WTC11 (cell line): ENCODE results near the gene KCNIP4. TPM values are rescaled to one million over a fixed set of nuclear protein-coding genes. Genes with fewer than 3 reads are reported as not detected.

Experiments
- ATAC-seq: fragments of 200-7000 bp; cut with Tn5 transposase; 2 replicates; pipeline ENCODE4 v1.10.0; 2021; ENCODE audit warnings: mild to moderate bottlenecking, moderate library complexity
- CTCF ChIA-PET: fragments of 300-600 bp; sonication (Branson Sonifier 250); formaldehyde crosslinking; loops from one replicate; lab custom pipeline; 2021; ENCODE audit warnings: antibody characterized with exemption; lab: Charles Lee
- POLR2A ChIA-PET: fragments of 350-600 bp; sonication (Branson Sonifier 250); formaldehyde crosslinking; loops from one replicate; lab custom pipeline; 2021; ENCODE audit warnings: antibody characterized with exemption; lab: Charles Lee
- DNase-seq: peaks from one replicate; pipeline ENCODE4 v3.0.0; 2021; ENCODE audit warnings: low spot score
- H3K27ac Mint-ChIP-seq: 2 replicates; pipeline ENCODE4 v1.8.0; 2021; ENCODE audit warnings: mixed read lengths
- H3K27me3 Mint-ChIP-seq: 2 replicates; pipeline ENCODE4 v1.8.0; 2021; ENCODE audit warnings: low read depth, mild to moderate bottlenecking, moderate library complexity, mixed read lengths
- H3K36me3 Mint-ChIP-seq: 2 replicates; pipeline ENCODE4 v1.8.0; 2021; ENCODE audit warnings: mixed read lengths
- H3K4me1 Mint-ChIP-seq: 2 replicates; pipeline ENCODE4 v1.8.0; 2022; ENCODE audit warnings: mixed read lengths
- H3K4me3 Mint-ChIP-seq: 2 replicates; pipeline ENCODE4 v1.8.0; 2021; ENCODE audit warnings: mild to moderate bottlenecking, moderate library complexity, mixed read lengths
- H3K9me3 Mint-ChIP-seq: 2 replicates; pipeline ENCODE4 v1.8.0; 2021; ENCODE audit warnings: mixed read lengths
- IRF2 ChIP-seq: sonication (generic); formaldehyde crosslinking; IDR thresholded peaks from 2 replicates; pipeline ENCODE4 v1.8.0; 2022; ENCODE audit warnings: low read depth, missing genetic modification reagents, borderline replicate concordance
- MYBL2 ChIP-seq: sonication (generic); formaldehyde crosslinking; IDR thresholded peaks from 2 replicates; pipeline ENCODE4 v1.8.1; 2023; ENCODE audit warnings: mild to moderate bottlenecking, moderate library complexity, missing genetic modification reagents
- NFYB ChIP-seq: sonication (generic); formaldehyde crosslinking; conservative IDR thresholded peaks from 2 replicates; pipeline ENCODE4 v1.8.0; 2022; ENCODE audit warnings: low read depth, missing genetic modification reagents
- NR1H2 ChIP-seq: sonication (generic); formaldehyde crosslinking; IDR thresholded peaks from 2 replicates; pipeline ENCODE4 v1.9.0; 2021; ENCODE audit warnings: mild to moderate bottlenecking, moderate library complexity, missing genetic modification reagents
- OVOL2 ChIP-seq: fragments of 250-450 bp; sonication (Bioruptor Pico); IDR thresholded peaks from 2 replicates; pipeline ENCODE4 v1.9.0; 2021; ENCODE audit warnings: mild to moderate bottlenecking, borderline replicate concordance
- RELA ChIP-seq: sonication (generic); formaldehyde crosslinking; IDR thresholded peaks from 2 replicates; pipeline ENCODE4 v1.8.1; 2022; ENCODE audit warnings: missing genetic modification reagents, mild to moderate bottlenecking, borderline replicate concordance
- SMAD4 ChIP-seq: sonication (generic); formaldehyde crosslinking; IDR thresholded peaks from 2 replicates; pipeline ENCODE4 v1.8.0; 2022; ENCODE audit warnings: mild to moderate bottlenecking, missing genetic modification reagents
- ZNF138 ChIP-seq: sonication (generic); formaldehyde crosslinking; conservative IDR thresholded peaks from 2 replicates; pipeline ENCODE4 v1.8.1; 2022; ENCODE audit warnings: mild to moderate bottlenecking, moderate library complexity, missing genetic modification reagents
- ZNF232 ChIP-seq: sonication (generic); formaldehyde crosslinking; IDR thresholded peaks from 2 replicates; pipeline ENCODE4 v1.8.0; 2022; ENCODE audit warnings: mild to moderate bottlenecking, missing genetic modification reagents
- ZNF416 ChIP-seq: fragments of 250-450 bp; sonication (Bioruptor Pico); IDR thresholded peaks from 2 replicates; pipeline ENCODE4 v1.9.0; 2021; ENCODE audit warnings: mild to moderate bottlenecking, inconsistent platforms
- ZNF423 ChIP-seq: fragments of 250-450 bp; sonication (Bioruptor Pico); IDR thresholded peaks from 2 replicates; pipeline ENCODE4 v2.1.2; 2022; ENCODE audit warnings: mild to moderate bottlenecking, moderate library complexity
- total RNA-seq: library from RNA; stranded (reverse); gene quantifications from 3 replicates; pipeline ENCODE4 v1.2.3, GENCODE V29; 2021
- TF ChIP-seq, protein P1 (sequence below): sonication (generic); formaldehyde crosslinking; IDR thresholded peaks from 2 replicates; pipeline ENCODE4 v1.8.0; 2022; ENCODE audit warnings: mild to moderate bottlenecking, missing genetic modification reagents
- TF ChIP-seq, protein P2 (sequence below): sonication (generic); formaldehyde crosslinking; IDR thresholded peaks from 2 replicates; pipeline ENCODE4 v1.8.0; 2022; ENCODE audit warnings: missing genetic modification reagents
- TF ChIP-seq, protein P3 (sequence below): sonication (generic); formaldehyde crosslinking; IDR thresholded peaks from 2 replicates; pipeline ENCODE4 v1.8.1; 2022; ENCODE audit warnings: missing genetic modification reagents, borderline replicate concordance
- TF ChIP-seq, protein P4 (sequence below): fragments of 250-450 bp; sonication (Bioruptor Pico); IDR thresholded peaks from 2 replicates; pipeline ENCODE4 v1.9.0; 2021; ENCODE audit warnings: mild to moderate bottlenecking
- TF ChIP-seq, protein P5 (sequence below): sonication (generic); formaldehyde crosslinking; conservative IDR thresholded peaks from 2 replicates; pipeline ENCODE4 v1.8.1; 2023; ENCODE audit warnings: mild to moderate bottlenecking, low read depth, missing genetic modification reagents, moderate library complexity
- TF ChIP-seq, protein P6 (sequence below): fragments of 250-450 bp; sonication (Bioruptor Pico); IDR thresholded peaks from 2 replicates; pipeline ENCODE4 v1.9.0; 2021; ENCODE audit warnings: moderate library complexity, mild to moderate bottlenecking, inconsistent platforms, borderline replicate concordance
- TF ChIP-seq, protein P7 (sequence below): fragments of 250-450 bp; sonication (Bioruptor Pico); IDR thresholded peaks from 2 replicates; pipeline ENCODE4 v1.9.0; 2021; ENCODE audit warnings: mild to moderate bottlenecking
- TF ChIP-seq, protein P8 (sequence below): sonication (generic); formaldehyde crosslinking; IDR thresholded peaks from 2 replicates; pipeline ENCODE4 v1.8.1; 2022; ENCODE audit warnings: low read depth, mild to moderate bottlenecking, moderate library complexity, missing genetic modification reagents, borderline replicate concordance

KCNIP4 gene
- total RNA-seq, 1 experiment from 2014 or later = not detected

DNA sequence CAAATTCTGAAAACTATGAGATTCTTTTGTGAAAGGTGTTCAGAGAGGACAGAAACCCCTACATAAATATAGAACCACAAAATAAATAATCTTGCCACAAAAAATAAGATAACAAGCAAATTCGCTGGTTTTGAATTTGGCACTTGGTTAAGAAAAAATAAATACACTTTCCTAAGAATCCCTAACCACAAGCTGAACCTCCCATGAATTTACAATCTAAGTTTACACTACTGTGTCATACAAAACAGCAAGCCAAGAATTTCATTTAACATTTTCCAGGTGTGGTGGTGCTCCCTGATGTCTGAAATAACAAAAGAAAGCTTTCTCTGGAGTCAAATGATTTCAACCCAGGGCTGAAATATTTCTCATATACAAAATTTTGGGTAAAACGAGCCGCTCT, 121.0 kb downstream of the KCNIP4 start:
- H3K4me1 Mint-ChIP-seq = 0 out of 2 replicates have a peak, but pooled peaks cover 5% of the 10 kb centered on the region
- no peak overlapping the region for H3K4me3 Mint-ChIP-seq
- ChIA-PET POLR2A (no interaction called here), CTCF (no interaction called here)
- TF ChIP-seq MYBL2 (no peak), NFYB (CRISPR knock-in tag) (no peak), RELA (CRISPR knock-in tag) (no peak), ZNF423 (no peak), ZNF416 (CRISPR knock-in tag) (no peak), ZNF232 (CRISPR knock-in tag) (no peak), SMAD4 (CRISPR knock-in tag) (no peak)
- TF ChIP-seq, protein P1, sequence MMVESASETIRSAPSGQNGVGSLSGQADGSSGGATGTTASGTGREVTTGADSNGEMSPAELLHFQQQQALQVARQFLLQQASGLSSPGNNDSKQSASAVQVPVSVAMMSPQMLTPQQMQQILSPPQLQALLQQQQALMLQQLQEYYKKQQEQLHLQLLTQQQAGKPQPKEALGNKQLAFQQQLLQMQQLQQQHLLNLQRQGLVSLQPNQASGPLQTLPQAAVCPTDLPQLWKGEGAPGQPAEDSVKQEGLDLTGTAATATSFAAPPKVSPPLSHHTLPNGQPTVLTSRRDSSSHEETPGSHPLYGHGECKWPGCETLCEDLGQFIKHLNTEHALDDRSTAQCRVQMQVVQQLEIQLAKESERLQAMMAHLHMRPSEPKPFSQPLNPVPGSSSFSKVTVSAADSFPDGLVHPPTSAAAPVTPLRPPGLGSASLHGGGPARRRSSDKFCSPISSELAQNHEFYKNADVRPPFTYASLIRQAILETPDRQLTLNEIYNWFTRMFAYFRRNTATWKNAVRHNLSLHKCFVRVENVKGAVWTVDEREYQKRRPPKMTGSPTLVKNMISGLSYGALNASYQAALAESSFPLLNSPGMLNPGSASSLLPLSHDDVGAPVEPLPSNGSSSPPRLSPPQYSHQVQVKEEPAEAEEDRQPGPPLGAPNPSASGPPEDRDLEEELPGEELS (CRISPR knock-in tag) = no peak
- TF ChIP-seq, protein P2, sequence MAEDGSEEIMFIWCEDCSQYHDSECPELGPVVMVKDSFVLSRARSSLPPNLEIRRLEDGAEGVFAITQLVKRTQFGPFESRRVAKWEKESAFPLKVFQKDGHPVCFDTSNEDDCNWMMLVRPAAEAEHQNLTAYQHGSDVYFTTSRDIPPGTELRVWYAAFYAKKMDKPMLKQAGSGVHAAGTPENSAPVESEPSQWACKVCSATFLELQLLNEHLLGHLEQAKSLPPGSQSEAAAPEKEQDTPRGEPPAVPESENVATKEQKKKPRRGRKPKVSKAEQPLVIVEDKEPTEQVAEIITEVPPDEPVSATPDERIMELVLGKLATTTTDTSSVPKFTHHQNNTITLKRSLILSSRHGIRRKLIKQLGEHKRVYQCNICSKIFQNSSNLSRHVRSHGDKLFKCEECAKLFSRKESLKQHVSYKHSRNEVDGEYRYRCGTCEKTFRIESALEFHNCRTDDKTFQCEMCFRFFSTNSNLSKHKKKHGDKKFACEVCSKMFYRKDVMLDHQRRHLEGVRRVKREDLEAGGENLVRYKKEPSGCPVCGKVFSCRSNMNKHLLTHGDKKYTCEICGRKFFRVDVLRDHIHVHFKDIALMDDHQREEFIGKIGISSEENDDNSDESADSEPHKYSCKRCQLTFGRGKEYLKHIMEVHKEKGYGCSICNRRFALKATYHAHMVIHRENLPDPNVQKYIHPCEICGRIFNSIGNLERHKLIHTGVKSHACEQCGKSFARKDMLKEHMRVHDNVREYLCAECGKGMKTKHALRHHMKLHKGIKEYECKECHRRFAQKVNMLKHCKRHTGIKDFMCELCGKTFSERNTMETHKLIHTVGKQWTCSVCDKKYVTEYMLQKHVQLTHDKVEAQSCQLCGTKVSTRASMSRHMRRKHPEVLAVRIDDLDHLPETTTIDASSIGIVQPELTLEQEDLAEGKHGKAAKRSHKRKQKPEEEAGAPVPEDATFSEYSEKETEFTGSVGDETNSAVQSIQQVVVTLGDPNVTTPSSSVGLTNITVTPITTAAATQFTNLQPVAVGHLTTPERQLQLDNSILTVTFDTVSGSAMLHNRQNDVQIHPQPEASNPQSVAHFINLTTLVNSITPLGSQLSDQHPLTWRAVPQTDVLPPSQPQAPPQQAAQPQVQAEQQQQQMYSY (CRISPR knock-in tag) = no peak
- TF ChIP-seq, protein P3, sequence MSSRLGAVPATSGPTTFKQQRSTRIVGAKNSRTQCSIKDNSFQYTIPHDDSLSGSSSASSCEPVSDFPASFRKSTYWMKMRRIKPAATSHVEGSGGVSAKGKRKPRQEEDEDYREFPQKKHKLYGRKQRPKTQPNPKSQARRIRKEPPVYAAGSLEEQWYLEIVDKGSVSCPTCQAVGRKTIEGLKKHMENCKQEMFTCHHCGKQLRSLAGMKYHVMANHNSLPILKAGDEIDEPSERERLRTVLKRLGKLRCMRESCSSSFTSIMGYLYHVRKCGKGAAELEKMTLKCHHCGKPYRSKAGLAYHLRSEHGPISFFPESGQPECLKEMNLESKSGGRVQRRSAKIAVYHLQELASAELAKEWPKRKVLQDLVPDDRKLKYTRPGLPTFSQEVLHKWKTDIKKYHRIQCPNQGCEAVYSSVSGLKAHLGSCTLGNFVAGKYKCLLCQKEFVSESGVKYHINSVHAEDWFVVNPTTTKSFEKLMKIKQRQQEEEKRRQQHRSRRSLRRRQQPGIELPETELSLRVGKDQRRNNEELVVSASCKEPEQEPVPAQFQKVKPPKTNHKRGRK (CRISPR knock-in tag) = no peak
- TF ChIP-seq, protein P4, sequence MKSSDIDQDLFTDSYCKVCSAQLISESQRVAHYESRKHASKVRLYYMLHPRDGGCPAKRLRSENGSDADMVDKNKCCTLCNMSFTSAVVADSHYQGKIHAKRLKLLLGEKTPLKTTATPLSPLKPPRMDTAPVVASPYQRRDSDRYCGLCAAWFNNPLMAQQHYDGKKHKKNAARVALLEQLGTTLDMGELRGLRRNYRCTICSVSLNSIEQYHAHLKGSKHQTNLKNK (CRISPR knock-in tag) = no peak
- TF ChIP-seq, protein P5, sequence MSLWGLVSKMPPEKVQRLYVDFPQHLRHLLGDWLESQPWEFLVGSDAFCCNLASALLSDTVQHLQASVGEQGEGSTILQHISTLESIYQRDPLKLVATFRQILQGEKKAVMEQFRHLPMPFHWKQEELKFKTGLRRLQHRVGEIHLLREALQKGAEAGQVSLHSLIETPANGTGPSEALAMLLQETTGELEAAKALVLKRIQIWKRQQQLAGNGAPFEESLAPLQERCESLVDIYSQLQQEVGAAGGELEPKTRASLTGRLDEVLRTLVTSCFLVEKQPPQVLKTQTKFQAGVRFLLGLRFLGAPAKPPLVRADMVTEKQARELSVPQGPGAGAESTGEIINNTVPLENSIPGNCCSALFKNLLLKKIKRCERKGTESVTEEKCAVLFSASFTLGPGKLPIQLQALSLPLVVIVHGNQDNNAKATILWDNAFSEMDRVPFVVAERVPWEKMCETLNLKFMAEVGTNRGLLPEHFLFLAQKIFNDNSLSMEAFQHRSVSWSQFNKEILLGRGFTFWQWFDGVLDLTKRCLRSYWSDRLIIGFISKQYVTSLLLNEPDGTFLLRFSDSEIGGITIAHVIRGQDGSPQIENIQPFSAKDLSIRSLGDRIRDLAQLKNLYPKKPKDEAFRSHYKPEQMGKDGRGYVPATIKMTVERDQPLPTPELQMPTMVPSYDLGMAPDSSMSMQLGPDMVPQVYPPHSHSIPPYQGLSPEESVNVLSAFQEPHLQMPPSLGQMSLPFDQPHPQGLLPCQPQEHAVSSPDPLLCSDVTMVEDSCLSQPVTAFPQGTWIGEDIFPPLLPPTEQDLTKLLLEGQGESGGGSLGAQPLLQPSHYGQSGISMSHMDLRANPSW (CRISPR knock-in tag) = no peak
- TF ChIP-seq, protein P6, sequence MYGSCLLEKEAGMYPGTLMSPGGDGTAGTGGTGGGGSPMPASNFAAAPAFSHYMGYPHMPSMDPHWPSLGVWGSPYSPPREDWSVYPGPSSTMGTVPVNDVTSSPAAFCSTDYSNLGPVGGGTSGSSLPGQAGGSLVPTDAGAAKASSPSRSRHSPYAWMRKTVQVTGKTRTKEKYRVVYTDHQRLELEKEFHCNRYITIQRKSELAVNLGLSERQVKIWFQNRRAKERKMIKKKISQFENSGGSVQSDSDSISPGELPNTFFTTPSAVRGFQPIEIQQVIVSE = no peak
- ATAC-seq (no peak), DNase-seq (no peak)
- H3K27ac Mint-ChIP-seq = no peak overlapping the region
- H3K9me3 Mint-ChIP-seq = peaks cover 17% of the 10 kb centered on the region
- peaks cover 10% of the 10 kb centered on the region for H3K36me3 Mint-ChIP-seq
- H3K27me3 Mint-ChIP-seq = no peaks in the 10 kb centered on the region

DNA sequence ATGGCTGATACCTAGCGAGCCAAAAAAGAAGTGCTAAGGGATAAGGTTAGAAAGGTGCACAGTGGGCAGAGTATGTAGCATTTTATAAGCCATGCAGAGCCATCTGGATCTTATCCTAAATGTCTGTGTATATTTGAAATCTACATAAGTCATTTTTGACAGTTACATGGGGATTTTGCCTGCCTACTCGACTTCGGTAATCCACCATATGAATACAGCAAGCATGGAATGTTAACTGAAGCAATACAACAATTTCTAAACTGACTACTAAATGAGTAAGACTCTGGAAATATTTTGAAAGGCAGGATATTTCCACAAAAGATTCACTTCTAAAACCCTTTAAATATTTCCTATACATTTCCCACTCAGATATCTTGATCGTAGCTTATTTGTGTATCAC, 122.5 kb downstream of the KCNIP4 start:
- Mint-ChIP-seq H3K27me3 (no peaks in the 10 kb centered on the region), H3K36me3 (peaks cover 2% of the 10 kb centered on the region; the same call in 1 of the 2 replicates), H3K27ac (no peak overlapping the region), H3K4me1 (0 out of 2 replicates have a peak, but pooled peaks cover 5% of the 10 kb centered on the region), H3K4me3 (no peak overlapping the region), H3K9me3 (peaks cover 4% of the 10 kb centered on the region)
- DNase-seq (no peak), ATAC-seq (no peak)
- TF ChIP-seq ZNF138 (CRISPR knock-in tag) = no peak
- TF ChIP-seq IRF2 (CRISPR knock-in tag) = no peak
- TF ChIP-seq, protein P7, sequence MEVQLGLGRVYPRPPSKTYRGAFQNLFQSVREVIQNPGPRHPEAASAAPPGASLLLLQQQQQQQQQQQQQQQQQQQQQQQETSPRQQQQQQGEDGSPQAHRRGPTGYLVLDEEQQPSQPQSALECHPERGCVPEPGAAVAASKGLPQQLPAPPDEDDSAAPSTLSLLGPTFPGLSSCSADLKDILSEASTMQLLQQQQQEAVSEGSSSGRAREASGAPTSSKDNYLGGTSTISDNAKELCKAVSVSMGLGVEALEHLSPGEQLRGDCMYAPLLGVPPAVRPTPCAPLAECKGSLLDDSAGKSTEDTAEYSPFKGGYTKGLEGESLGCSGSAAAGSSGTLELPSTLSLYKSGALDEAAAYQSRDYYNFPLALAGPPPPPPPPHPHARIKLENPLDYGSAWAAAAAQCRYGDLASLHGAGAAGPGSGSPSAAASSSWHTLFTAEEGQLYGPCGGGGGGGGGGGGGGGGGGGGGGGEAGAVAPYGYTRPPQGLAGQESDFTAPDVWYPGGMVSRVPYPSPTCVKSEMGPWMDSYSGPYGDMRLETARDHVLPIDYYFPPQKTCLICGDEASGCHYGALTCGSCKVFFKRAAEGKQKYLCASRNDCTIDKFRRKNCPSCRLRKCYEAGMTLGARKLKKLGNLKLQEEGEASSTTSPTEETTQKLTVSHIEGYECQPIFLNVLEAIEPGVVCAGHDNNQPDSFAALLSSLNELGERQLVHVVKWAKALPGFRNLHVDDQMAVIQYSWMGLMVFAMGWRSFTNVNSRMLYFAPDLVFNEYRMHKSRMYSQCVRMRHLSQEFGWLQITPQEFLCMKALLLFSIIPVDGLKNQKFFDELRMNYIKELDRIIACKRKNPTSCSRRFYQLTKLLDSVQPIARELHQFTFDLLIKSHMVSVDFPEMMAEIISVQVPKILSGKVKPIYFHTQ (CRISPR knock-in tag) = no peak
- no peak for TF ChIP-seq NR1H2 (CRISPR knock-in tag)
- TF ChIP-seq, protein P8, sequence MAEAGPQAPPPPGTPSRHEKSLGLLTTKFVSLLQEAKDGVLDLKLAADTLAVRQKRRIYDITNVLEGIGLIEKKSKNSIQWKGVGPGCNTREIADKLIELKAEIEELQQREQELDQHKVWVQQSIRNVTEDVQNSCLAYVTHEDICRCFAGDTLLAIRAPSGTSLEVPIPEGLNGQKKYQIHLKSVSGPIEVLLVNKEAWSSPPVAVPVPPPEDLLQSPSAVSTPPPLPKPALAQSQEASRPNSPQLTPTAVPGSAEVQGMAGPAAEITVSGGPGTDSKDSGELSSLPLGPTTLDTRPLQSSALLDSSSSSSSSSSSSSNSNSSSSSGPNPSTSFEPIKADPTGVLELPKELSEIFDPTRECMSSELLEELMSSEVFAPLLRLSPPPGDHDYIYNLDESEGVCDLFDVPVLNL (CRISPR knock-in tag) = no peak
- no peak for TF ChIP-seq OVOL2 (CRISPR knock-in tag)
- CTCF ChIA-PET = interaction anchor here (0.9 kb wide), 1 partner anchor 411 kb away, joined by 3 read pairs; no protein-coding TSS in a partner anchor
- POLR2A ChIA-PET = no interaction called here
